PFSK-1 (cell line): ENCODE data around the gene PPIC.

Source experiments
- FOXP2 ChIP-seq: optimal IDR thresholded peaks from 2 replicates; pipeline ENCODE3; 2011; ENCODE audit warnings: borderline replicate concordance, control low read depth, inconsistent platforms; ENCODE audit not compliant: insufficient read depth; ENCODE audit errors: extremely low read length, extremely low read depth
- POLR2AphosphoS5 ChIP-seq: IDR thresholded peaks from 2 replicates; pipeline ENCODE4 v1.6.1; 2012; ENCODE audit warnings: low read depth, mild to moderate bottlenecking, control low read depth, low read length, moderate library complexity
- REST ChIP-seq, 2 experiments: IDR thresholded peaks; 2 replicates each; pipeline versions ENCODE4 v1.6.1 to v1.8.0; 2011 to 2012; ENCODE audit warnings: low read depth in 2 of 2, low read length in 2 of 2, control low read depth in 1 of 2, inconsistent platforms in 1 of 2, mild to moderate bottlenecking in 1 of 2, moderate library complexity in 1 of 2; ENCODE audit not compliant: insufficient read depth in 1 of 2
- SIN3A ChIP-seq: IDR thresholded peaks from 2 replicates; pipeline ENCODE4 v1.6.1; 2012; ENCODE audit warnings: mild to moderate bottlenecking, low read length, moderate library complexity, borderline replicate concordance; ENCODE audit not compliant: insufficient read depth
- TAF1 ChIP-seq: IDR thresholded peaks from 2 replicates; pipeline ENCODE4 v1.6.1; 2012; ENCODE audit warnings: low read length, control low read depth, borderline replicate concordance; ENCODE audit not compliant: insufficient read depth

PPIC gene

GRCh38 chr5:123080215-123080614 lies 43.7 kb upstream of the PPIC start:
- TF ChIP-seq FOXP2 (no peak), TAF1 (no peak), SIN3A (no peak), POLR2AphosphoS5 (no peak)

GRCh38 chr5:123075521-123076163 lies 39.1 kb upstream of the PPIC start:
- no peak for TF ChIP-seq POLR2AphosphoS5
- TF ChIP-seq TAF1: no peak
- TF ChIP-seq SIN3A: no peak

GRCh38 chr5:123068368-123068938 lies 31.9 kb upstream of the PPIC start:
- TF ChIP-seq POLR2AphosphoS5: no peak
- no peak for TF ChIP-seq SIN3A
- no peak for TF ChIP-seq REST (IDR thresholded peaks at IDR 0.05; ENCODE audit: insufficient read depth in 1 of 2, low read depth in 2 of 2, low read length in 2 of 2)
- no peak for TF ChIP-seq TAF1
- no peak for TF ChIP-seq FOXP2

- no peak for TF ChIP-seq REST (IDR thresholded peaks at IDR 0.05; ENCODE audit: insufficient read depth in 1 of 2, low read depth in 2 of 2, low read length in 2 of 2)
- no peak for TF ChIP-seq SIN3A
- TF ChIP-seq TAF1: no peak
- no peak for TF ChIP-seq FOXP2
- no peak for TF ChIP-seq POLR2AphosphoS5
These were observed 29.5 kb upstream of the PPIC start for GRCh38 chr5:123066016-123066415.

- TF ChIP-seq TAF1 (no peak), FOXP2 (no peak), POLR2AphosphoS5 (no peak), REST (IDR thresholded peaks at IDR 0.05; ENCODE audit: insufficient read depth in 1 of 2, low read depth in 2 of 2, low read length in 2 of 2) (no peak), SIN3A (no peak)
These were observed 22.9 kb upstream of the PPIC start for GRCh38 chr5:123059455-123059854.

- no peak for TF ChIP-seq REST (IDR thresholded peaks at IDR 0.05; ENCODE audit: insufficient read depth in 1 of 2, low read depth in 2 of 2, low read length in 2 of 2)
- no peak for TF ChIP-seq TAF1
- TF ChIP-seq FOXP2: no peak
- TF ChIP-seq SIN3A: no peak
- no peak for TF ChIP-seq POLR2AphosphoS5
These were observed 14.7 kb upstream of the PPIC start for GRCh38 chr5:123051206-123051605.
